ENCODE results near the gene IL1RAPL2.
"Not testable (repeated sequence)": the region's sequence is repeated elsewhere in the genome, so short reads cannot be mapped to it uniquely, and the experiment has no call there.

Gene IL1RAPL2

GRCh38 chrX:104854188-104854587 lies 288.2 kb downstream of the IL1RAPL2 start:
- DNase-seq (ENCODE audit: low spot score) = no peak

DNA sequence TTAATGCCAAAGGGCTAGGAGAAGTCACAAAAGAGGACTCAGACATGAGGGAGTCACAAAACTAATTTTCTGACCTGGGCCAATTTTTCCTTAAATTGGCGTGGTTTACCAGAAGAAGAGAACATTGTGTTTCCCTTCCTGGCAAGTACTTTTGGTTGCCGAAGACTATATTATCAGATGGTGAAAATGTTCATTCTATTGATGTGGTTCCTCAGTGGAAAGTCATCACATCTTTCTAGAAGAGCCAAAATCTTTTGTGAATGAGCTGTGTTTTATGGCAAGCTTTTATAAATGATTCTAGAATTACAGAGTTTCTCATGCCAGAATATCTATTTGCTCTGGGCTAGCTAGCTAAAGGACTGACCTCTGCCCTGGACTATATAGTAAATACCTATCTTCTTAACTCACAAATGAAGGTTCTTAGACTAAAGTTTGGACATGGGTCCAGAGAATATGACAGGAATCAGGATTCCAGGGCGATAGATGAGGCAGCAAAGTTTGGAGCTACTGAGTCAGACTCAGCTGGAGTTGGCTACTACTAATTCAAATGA lies 288.9 kb downstream of the IL1RAPL2 start:
- no peak for DNase-seq (ENCODE audit: low spot score)

GRCh38 chrX:104863466-104863865 lies 297.5 kb downstream of the IL1RAPL2 start:
- DNase-seq (ENCODE audit: low spot score) = no peak

DNA sequence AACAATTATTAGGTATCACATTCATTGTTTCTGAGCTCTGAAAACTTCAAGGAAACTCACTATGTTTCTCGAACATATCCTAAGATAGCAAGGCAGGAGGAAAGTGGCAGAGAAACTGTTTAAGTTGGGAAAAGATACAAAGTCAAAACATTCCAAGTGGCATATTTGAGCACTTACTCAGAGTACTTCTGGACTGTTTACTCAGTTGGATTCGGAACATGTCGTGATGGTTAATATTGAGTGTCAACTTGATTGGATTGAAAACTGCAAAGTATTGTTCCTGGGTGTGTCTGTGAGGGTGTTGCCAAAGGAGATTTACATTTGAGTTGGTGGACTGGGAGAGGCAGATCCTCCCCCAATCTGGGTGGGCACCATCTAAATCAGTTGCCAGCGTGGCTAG lies 298.3 kb downstream of the IL1RAPL2 start:
- no peak for DNase-seq (ENCODE audit: low spot score)

DNA sequence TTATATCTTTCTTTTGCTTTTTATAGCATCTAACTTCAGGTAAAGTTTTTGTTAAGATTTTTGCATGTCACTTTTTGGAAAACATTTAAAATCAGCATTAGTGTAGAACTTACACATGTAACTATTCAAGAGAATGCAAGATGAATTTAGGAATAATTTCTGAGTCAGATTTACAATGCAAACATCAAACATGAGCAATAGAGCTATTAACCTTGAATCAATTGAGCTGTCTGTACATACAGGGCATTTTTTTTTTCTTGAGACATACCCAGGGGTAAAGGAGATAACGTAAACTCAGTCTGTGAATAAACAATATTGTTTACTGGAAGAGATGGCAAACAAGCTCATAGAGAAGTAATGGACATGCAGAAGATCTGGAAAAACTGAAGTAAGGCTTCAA lies 311.5 kb downstream of the IL1RAPL2 start:
- DNase-seq (ENCODE audit: low spot score) = no peak

DNA sequence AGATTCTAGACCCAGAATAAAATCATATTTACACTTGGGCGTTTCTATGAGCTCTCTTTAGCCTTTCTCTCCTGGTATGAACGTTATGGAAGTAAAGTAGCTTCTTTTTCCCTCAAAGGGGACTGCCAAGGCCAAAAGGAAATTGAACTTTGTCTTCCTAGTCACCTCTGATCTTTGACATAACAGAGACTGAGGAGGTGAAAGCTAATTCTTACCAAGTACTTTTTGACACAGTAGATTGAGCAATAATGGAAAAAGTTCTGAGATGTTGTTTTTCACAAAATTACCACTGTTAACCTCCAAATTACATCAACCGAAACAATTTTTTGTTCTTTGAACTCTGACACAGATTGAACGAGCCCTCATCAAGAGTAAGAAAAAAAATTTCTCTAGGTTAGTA lies 336.1 kb downstream of the IL1RAPL2 start:
- DNase-seq (ENCODE audit: low spot score) = no peak

DNA sequence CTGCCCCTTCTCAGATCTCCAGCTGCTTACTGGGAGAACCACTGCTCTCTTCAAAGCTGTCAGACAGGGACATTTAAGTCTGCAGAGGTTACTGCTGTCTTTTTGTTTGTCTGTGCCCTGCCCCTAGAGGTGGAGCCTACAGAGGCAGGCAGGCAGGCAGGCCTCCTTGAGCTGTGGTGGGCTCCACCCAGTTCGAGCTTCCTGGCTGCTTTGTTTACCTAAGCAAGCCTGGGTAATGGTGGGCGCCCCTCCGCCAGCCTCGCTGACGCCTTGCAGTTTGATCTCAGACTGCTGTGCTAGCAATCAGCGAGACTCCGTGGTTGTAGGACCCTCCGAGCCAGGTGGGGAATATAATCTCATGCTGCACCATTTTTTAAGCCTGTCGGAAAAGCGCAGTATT lies 343.7 kb downstream of the IL1RAPL2 start:
- not testable (repeated sequence) for DNase-seq (ENCODE audit: low spot score)

GRCh38 chrX:104913348-104913747 lies 347.3 kb downstream of the IL1RAPL2 start:
- DNase-seq (ENCODE audit: low spot score) = no peak

DNA sequence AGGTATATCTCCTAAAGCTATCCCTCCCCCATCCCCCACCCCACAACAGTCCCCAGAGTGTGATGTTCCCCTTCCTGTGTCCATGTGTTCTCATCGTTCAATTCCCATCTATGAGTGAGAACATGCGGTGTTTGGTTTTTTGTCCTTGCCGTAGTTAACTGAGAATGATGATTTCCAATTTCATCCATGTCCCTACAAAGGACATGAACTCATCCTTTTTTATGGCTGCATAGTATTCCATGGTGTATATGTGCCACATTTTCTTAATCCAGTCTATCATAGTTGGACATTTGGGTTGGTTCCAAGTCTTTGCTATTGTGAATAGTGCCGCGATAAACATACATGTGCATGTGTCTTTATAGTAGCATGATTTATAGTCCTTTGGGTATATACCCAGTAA lies 348.7 kb downstream of the IL1RAPL2 start:
- not testable (repeated sequence) for DNase-seq (ENCODE audit: low spot score)

DNA sequence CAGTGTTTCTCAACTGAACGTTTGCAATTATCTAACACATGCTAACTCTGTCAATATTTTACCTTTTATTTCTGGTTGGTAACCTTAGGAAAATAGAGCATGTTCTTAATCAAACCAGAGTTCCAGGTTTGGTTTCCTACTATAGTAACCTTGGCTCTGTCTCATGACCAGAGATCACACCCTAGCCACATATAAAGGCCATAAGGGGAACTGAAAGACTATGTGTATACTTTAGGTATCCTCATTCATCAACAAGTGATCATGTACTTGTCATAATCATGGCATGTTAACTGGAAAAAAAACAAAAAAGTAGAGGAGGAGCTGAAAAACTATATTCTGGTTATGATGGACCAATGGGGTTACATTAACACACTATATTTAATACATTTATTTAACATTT lies 352.1 kb downstream of the IL1RAPL2 start:
- no peak for DNase-seq (ENCODE audit: low spot score)

DNA sequence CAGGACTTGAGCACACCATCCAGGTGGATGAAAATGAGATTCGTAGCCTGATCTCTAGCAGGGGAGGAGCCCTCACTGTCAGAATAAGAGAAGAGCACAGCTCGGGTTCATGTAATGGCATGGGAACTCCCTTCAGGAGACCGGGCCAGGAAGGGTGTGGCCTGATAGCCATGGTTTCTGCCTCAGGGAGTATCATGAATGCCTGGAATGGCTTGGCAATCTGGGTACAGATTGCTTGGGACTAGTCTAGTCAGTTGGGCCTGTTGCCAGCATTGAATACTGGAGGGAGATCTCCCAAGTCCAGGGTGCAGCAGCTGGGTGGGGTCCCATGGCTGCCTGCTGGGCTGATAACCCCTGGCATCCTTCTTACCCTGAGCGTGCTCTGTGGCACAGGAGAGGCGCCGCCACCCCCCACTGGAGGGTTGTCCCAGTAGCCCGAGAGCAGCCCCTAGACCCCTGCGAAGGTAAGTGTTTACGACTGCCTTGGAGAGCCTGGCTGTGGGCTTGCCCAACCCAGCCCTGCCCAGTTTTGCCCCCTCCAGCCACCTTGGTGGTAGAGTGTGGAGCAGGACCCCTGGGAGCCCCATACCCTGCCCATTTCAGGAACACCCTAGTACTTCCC lies 355.7 kb downstream of the IL1RAPL2 start:
- no peak for DNase-seq (ENCODE audit: low spot score)

- DNase-seq (ENCODE audit: low spot score) = peak; percentile 64
Observed at GRCh38 chrX:104922206-104922621, 356.2 kb downstream of the IL1RAPL2 start.

GRCh38 chrX:104929324-104929723 lies 363.3 kb downstream of the IL1RAPL2 start:
- DNase-seq (ENCODE audit: low spot score) = no peak

- no peak for DNase-seq (ENCODE audit: low spot score)
Observed at GRCh38 chrX:104935581-104935980, 369.6 kb downstream of the IL1RAPL2 start.

DNA sequence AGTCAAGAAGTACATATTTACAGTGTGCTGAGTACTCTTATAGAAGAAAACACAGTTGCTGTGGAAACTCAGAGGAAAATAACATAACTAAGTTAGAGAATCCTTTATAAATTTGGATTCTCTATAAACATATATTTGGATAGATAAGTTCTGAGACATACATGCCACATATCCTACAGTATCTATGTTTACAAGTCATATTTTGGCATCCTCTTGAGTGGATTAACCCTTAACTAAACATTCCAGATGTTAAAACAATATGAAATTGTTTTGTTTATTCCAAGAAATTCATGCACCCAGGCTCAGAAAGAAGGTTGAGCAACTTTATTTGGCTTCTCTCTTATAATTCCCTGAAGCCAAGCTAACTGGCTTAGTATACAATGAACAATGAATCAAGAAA lies 387.3 kb downstream of the IL1RAPL2 start:
- DNase-seq (ENCODE audit: low spot score) = no peak

DNA sequence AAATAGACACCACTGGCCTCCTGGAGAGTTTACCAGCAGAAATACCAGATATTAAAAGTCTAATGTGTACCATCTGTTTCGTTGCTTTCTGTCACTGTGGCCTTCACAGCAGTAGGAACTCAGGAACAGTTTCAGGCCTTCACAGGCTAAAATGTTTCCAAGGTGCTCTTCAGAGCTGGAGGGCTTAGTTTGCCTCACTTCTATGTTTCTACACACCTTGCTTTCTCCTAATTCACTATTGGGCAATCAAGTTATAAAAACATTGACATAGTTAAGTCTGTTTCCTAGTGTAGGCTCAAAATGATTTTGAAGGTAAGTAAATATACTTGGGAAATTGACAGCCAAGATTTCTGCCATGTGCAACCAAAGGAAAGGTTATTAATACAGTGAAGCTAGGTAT lies 395.9 kb downstream of the IL1RAPL2 start:
- DNase-seq (ENCODE audit: low spot score) = no peak

DNA sequence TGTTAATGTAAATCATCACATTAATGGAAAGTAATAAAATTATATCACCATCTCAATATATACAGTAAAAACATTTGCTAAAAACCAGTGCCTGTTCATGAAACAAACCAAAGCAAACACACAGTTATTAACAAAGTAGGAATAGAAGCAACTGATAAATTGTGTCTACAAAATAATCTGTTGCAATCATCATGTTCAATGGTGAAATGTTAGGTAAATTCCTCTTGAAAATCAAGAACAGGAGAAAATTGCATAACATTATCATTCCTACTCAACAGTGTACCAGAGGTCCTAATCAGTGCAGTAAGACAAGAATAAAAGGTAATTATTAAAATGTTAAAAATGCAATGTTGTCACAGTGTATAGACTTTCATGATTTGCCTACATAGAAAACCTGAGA lies 402.2 kb downstream of the IL1RAPL2 start:
- DNase-seq (ENCODE audit: low spot score) = no peak

- DNase-seq (ENCODE audit: low spot score) = no peak
Observed at GRCh38 chrX:104972737-104973136, 406.7 kb downstream of the IL1RAPL2 start.

DNA sequence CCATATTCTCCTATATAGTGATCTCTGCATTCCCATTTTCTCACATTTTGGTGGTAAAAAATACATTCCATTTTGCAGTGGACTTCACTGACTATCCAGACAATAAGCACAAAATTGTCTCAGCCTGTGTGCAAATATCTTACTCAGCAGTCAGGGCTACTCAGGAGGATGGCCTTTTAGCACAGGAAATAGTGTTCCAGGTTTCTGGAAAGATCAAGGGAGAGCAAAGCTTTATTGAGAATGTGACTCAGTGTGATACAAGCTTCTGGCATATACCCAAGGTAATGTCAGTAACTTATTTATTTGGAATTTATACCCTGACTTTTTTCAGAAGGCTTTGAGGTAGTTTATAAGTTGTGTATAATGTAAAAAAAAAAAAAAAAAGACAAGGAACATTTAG lies 421.1 kb downstream of the IL1RAPL2 start:
- no peak for DNase-seq (ENCODE audit: low spot score)

DNA sequence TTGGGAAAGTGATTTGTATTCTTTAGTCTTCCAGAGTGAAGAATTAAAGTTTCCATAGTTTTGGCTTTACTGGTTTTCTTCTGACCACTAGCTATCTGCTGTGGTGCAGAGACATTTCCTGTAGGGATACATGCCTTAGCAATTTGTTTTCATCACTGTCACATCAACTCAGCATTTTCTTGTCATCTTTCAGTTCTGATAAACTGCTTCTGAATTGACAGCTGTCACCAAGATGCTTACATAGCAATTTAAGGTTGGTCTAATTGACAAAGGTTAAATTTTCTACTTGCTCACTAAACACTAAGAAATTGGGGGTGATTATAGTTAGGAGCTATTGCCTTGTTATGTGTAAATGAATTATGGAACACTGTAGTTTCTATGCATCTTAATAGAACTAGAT lies 422.0 kb downstream of the IL1RAPL2 start:
- DNase-seq (ENCODE audit: low spot score) = no peak

DNA sequence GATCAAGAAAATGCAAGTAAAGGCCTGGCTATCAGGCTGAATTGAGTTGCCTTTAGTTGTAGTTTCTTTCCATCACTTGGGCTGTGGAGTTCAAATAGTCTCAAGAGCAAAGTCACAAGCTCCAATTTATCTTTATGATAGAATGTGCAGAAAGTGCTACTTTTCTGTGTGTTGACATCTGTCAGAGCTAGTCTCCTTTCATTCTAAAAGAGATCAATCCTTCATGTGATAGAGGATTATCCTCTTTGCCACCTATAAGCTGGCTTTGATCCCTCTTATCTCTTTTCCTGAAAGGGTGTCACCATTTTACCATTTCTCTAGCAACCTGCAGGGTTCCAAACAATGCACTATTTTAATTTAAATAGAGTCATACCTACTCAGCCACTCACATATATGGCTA lies 429.5 kb downstream of the IL1RAPL2 start:
- no peak for DNase-seq (ENCODE audit: low spot score)

GRCh38 chrX:105006103-105006502 lies 440.1 kb downstream of the IL1RAPL2 start:
- DNase-seq (ENCODE audit: low spot score) = no peak

DNA sequence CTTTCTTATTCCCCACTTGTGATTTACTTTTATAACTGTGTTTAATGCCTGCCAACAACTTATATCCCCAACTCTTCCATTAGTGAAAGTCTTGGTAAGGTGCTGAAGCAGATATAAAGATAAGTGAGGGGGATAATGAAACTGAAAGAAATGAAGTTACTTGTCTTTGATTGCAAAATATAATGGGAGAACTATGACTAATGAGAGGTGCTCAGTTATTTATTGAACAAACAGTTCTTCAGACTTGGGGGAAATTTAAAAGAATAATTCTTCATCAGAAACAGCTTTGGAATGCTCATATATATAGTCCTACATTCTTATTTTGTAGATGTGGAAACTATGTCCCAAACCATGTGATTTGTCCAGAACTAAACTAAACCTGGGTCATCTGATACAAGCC lies 441.0 kb downstream of the IL1RAPL2 start:
- no peak for DNase-seq (ENCODE audit: low spot score)

DNA sequence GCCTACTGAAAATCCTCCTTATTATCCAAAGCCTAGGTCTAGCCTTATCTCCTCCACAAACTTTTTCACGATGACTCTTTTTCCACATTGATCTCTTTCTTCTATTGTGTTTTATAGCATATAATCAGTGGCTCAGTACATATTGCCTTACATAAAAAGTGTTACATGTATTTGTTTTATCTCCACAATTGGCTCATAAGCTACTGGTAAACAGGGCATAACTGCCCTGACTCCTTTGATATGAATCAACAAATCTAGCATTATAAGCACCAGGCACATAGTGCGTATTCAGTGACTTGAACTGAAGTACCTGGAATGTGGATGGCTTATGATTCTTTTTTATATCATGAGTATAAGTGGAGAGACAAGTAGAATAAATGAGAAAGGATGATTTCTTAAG lies 447.7 kb downstream of the IL1RAPL2 start:
- DNase-seq (ENCODE audit: low spot score) = no peak
